A549 treated with CORT108297 at 1 μM for 4 hours (cell line): ENCODE data around the gene AKAP13. TPM values are rescaled to one million over a fixed set of nuclear protein-coding genes. Genes with fewer than 3 reads are reported as not detected.

ENCODE experiments used
- total RNA-seq: library from RNA; stranded (reverse); fragments of 200-300 nt; extraction: Qiagen RNA extraction; gene quantifications from 5 replicates; pipeline ENCODE4 v1.2.3, GENCODE V29; 2022

Gene AKAP13
- 57.8 to 64.4 TPM (median 63.2 TPM) in 5 replicates for total RNA-seq

GRCh38 chr15:85380217-85380811 is at the start of gene AKAP13:
Gene AKAP13, plus strand, starts transcription at chr15:85380603. Its CDS starts 105,118 bp downstream, at chr15:85485721.

GRCh38 chr15:85794598-85795336 is 414.4 kb downstream of the AKAP13 start, which contains the start of gene KLHL25:
Gene KLHL25, minus strand, starts transcription at chr15:85794925. Its CDS starts 25,115 bp downstream, at chr15:85769810.

